ENCODE data around the gene NTN5.

Gene NTN5

DNA sequence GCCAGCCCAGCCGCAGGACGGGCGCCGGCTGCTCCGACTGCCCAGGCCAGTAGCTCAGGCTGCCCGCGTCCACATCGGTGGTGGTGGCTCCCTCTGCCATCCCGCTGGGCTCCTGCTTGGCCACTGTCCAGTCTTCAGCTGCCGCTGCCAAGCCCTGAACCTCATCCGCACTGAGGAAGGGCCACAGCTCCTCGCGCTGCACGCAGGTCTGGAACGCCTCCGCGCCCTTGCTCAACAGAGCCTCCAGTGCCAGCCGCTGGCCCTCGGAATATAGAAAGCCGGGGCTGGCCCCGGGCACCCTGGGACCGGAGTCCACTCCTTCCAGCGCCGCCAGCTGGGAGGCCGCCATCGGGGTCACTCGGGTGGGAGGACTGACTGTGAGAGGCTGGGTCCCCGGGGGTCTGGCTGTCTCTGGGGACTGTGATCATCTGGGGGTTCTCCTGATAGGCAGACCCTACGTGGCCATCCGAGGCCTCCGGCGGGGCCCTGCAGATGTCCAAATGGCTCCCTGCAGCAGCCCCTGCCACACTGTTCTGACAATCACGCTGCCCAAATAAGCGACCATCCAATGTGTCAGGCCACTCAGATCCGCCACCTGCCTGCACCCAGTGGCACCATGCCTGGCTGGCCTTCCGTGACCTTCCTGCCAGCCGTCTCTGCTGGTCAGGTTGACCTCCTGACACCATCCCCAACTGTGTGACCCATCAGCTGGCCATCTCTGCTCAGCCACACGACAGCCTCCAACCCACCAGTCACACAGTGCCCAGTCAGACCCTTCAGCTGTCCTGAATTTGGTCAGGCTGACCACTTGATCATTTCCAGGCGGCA lies 59.6 kb downstream of the NTN5 start:
- no peak for DNase-seq

DNA sequence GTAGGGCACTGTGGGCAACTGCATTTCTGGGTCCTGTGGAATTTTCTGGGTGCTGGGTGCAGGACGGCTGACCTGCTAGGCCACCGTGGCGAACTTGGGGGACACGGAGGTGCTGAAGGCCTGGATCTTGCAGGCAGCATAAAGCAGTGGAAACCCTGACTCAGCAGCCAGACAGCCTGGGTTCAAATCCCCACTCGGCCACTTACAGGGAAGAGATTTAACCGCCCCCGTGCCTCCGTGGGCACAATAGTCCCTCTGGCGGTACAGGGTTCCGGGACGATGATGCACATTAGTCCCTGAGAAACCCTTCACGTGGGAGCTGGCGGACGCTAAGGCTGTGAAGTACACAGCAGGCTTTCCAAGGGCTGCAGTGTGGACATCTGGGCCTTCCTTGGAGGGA lies 60.9 kb downstream of the NTN5 start:
- no peak for DNase-seq
